Loucy (cell line): Measurements from ENCODE around the gene DEPDC5.

Experiments used
- EZH2phosphoT487 ChIP-seq: fragments of 200-600 bp; IDR thresholded peaks from 2 replicates; pipeline ENCODE4 v1.6.1; 2018; ENCODE audit warnings: antibody characterized with exemption, mild to moderate bottlenecking, moderate library complexity, borderline replicate concordance
- TF ChIP-seq, protein P1 (sequence below): fragments of 200-600 bp; sonication (generic); conservative IDR thresholded peaks from 2 replicates; pipeline ENCODE4 v1.5.1; 2014; ENCODE audit warnings: mild to moderate bottlenecking, antibody characterized with exemption, low read length

DNA sequence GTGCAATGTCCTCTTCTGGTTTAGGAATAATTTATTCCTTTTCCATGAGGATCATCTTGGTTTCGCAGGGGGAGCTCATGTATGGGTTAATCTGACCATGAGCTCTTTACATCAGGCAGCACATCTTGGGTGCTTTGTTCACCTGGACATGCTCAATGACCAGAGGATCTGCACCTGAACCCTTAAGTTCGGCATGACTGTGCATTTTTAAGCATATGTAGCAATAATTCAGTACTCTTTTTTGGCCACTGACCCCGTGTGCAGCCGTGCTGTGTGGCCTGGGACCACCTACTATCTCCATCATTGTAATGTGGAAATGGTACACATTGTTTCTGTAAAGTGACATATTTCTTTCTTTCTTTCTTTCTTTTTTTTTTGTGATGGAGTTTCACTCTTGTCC lies 62.9 kb downstream of the DEPDC5 start:
- TF ChIP-seq, protein P1, sequence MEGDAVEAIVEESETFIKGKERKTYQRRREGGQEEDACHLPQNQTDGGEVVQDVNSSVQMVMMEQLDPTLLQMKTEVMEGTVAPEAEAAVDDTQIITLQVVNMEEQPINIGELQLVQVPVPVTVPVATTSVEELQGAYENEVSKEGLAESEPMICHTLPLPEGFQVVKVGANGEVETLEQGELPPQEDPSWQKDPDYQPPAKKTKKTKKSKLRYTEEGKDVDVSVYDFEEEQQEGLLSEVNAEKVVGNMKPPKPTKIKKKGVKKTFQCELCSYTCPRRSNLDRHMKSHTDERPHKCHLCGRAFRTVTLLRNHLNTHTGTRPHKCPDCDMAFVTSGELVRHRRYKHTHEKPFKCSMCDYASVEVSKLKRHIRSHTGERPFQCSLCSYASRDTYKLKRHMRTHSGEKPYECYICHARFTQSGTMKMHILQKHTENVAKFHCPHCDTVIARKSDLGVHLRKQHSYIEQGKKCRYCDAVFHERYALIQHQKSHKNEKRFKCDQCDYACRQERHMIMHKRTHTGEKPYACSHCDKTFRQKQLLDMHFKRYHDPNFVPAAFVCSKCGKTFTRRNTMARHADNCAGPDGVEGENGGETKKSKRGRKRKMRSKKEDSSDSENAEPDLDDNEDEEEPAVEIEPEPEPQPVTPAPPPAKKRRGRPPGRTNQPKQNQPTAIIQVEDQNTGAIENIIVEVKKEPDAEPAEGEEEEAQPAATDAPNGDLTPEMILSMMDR, result no peak
- TF ChIP-seq EZH2phosphoT487, result no peak
